Endothelial cell of umbilical vein (primary cell): ENCODE results near the gene NRXN3. TPM values are rescaled to one million over a fixed set of nuclear protein-coding genes. Genes with fewer than 3 reads are reported as not detected.

Source experiments
- BruUV-seq: library from RNA; stranded (reverse); fragments of 400-500 nt; replicated peaks from 2 replicates; lab custom pipeline; 2021; lab: Mats Ljungman, UMichigan
- CTCF ChIA-PET: fragments of 300-600, 350-600 bp; sonication (Branson Sonifier 250); formaldehyde crosslinking; loops from one replicate; lab custom pipeline; 2021; ENCODE audit warnings: antibody characterized with exemption, inconsistent platforms; lab: Charles Lee
- POLR2A ChIA-PET: fragments of 300-600, 350-600 bp; sonication (Branson Sonifier 250); formaldehyde crosslinking; loops from one replicate; lab custom pipeline; 2021; ENCODE audit warnings: antibody characterized with exemption, inconsistent platforms; lab: Charles Lee
- DNase-seq: peaks from one replicate; pipeline ENCODE4 v3.0.0-alpha.2; 2011; ENCODE audit warnings: low read depth, low spot score
- FAIRE-seq: peaks from 2 replicates; lab custom pipeline; 2011; peaks lifted over from hg19 to GRCh38; lab: Jason Lieb, UNC
- H2AFZ ChIP-seq: 2 replicates; pipeline ENCODE4 v1.6.0; 2012; ENCODE audit warnings: low read depth, low read length, control low read depth, inconsistent platforms
- H3K27ac ChIP-seq: 2 replicates; pipeline ENCODE4 v1.5.1; 2011; ENCODE audit warnings: low read depth, mild to moderate bottlenecking, control low read depth, low read length, moderate library complexity; ENCODE audit not compliant: insufficient read depth
- H3K27me3 ChIP-seq, 2 experiments: 2 replicates each; pipeline versions ENCODE4 v1.6.0 to v1.6.1; 2011; ENCODE audit warnings: low read length in 2 of 2, mixed read lengths in 1 of 2; ENCODE audit not compliant: control insufficient read depth in 2 of 2, insufficient read depth in 2 of 2
- H3K36me3 ChIP-seq, 2 experiments: 2 replicates in 1 of 2; 3 replicates in 1 of 2; pipeline ENCODE4 v1.5.1; 2011; ENCODE audit warnings: low read length in 2 of 2, mild to moderate bottlenecking in 1 of 2, moderate library complexity in 1 of 2; ENCODE audit not compliant: control insufficient read depth in 2 of 2, insufficient read depth in 2 of 2; ENCODE audit errors: extremely low read depth in 1 of 2
- H3K4me1 ChIP-seq: 3 replicates; pipeline ENCODE4 v1.5.1; 2011; ENCODE audit warnings: mild to moderate bottlenecking, low read length; ENCODE audit not compliant: control insufficient read depth, insufficient read depth; ENCODE audit errors: extremely low read depth
- H3K4me2 ChIP-seq: 2 replicates; pipeline ENCODE4 v1.6.1; 2011; ENCODE audit warnings: low read length, control low read depth, mixed read lengths; ENCODE audit not compliant: insufficient read depth
- H3K4me3 ChIP-seq, 3 experiments: fragments of 200-600 bp in 1 of 3; sonication (generic), shearing (Covaris generic) in 1 of 3; replicated peaks in 1 of 3; 2 replicates each; pipeline ENCODE4 v1.5.1; 2011 to 2016; ENCODE audit warnings: control low read depth in 3 of 3, low read length in 3 of 3, mild to moderate bottlenecking in 2 of 3, inconsistent platforms in 1 of 3, low read depth in 1 of 3, moderate library complexity in 1 of 3; ENCODE audit not compliant: insufficient read depth in 1 of 3
- H3K79me2 ChIP-seq: 2 replicates; pipeline ENCODE4 v1.6.0; 2012; ENCODE audit warnings: low read length, inconsistent platforms; ENCODE audit not compliant: control insufficient read depth, insufficient read depth
- H3K9ac ChIP-seq: replicated peaks from 2 replicates; pipeline ENCODE3; 2011; ENCODE audit warnings: low read length, control low read depth; ENCODE audit not compliant: insufficient read depth; ENCODE audit errors: extremely low read depth
- H3K9me1 ChIP-seq: replicated peaks from 3 replicates; pipeline ENCODE4 v1.6.0; 2011; ENCODE audit warnings: mild to moderate bottlenecking, low read length; ENCODE audit not compliant: control insufficient read depth, insufficient read depth; ENCODE audit errors: extremely low read depth
- H3K9me3 ChIP-seq: replicated peaks from 2 replicates; pipeline ENCODE4 v1.5.1; 2012; ENCODE audit warnings: low read length, inconsistent platforms; ENCODE audit not compliant: control insufficient read depth, insufficient read depth
- H4K20me1 ChIP-seq: replicated peaks from 2 replicates; pipeline ENCODE3; 2011; ENCODE audit warnings: mild to moderate bottlenecking, low read length; ENCODE audit not compliant: control insufficient read depth, insufficient read depth; ENCODE audit errors: extremely low read depth
- EZH2 ChIP-seq: IDR thresholded peaks from 2 replicates; pipeline ENCODE4 v1.6.1; 2012; ENCODE audit warnings: borderline replicate concordance, low read depth, mild to moderate bottlenecking, moderate library complexity, low read length, inconsistent platforms; ENCODE audit not compliant: severe bottlenecking
- FOS ChIP-seq: IDR thresholded peaks from 2 replicates; pipeline ENCODE4 v1.6.1; 2011; ENCODE audit warnings: mild to moderate bottlenecking, low read length, moderate library complexity, borderline replicate concordance; ENCODE audit not compliant: insufficient read depth
- GATA2 ChIP-seq: IDR thresholded peaks from 2 replicates; pipeline ENCODE4 v1.7.0; 2011; ENCODE audit warnings: low read depth, mild to moderate bottlenecking, moderate library complexity, mixed read lengths, low read length; ENCODE audit not compliant: insufficient read length, insufficient read depth
- JUN ChIP-seq: IDR thresholded peaks from 2 replicates; pipeline ENCODE4 v1.6.1; 2011; ENCODE audit warnings: borderline replicate concordance, low read depth; ENCODE audit not compliant: insufficient read length, insufficient read depth
- MYC ChIP-seq: IDR thresholded peaks from one replicate; pipeline ENCODE4 v1.6.1; 2011; ENCODE audit warnings: mild to moderate bottlenecking, low read depth, low read length
- POLR2A ChIP-seq: IDR thresholded peaks from 2 replicates; pipeline ENCODE4 v1.6.1; 2012; ENCODE audit warnings: low read depth, mild to moderate bottlenecking, control low read depth, low read length
- POLR2AphosphoS5 ChIP-seq: IDR thresholded peaks from 2 replicates; pipeline ENCODE4 v1.6.1; 2012; ENCODE audit warnings: low read depth, mild to moderate bottlenecking, control low read depth, low read length, moderate library complexity; ENCODE audit not compliant: insufficient read depth
- dilution Hi-C: fragments of 300-500 bp; cut with MboI; formaldehyde crosslinking; loops from one replicate; pipeline ENCODE4 v1.15.0; 2019; ENCODE audit warnings: low sequenced_read_pairs; ENCODE audit not compliant: extremely low pct_ligation_motif_present
- intact Hi-C: fragments of 100-400 bp; cut with micrococcal nuclease; formaldehyde crosslinking; loops from one replicate; pipeline ENCODE4 v1.10.0; 2022
- polyA plus RNA-seq, 4 experiments: library from polyadenylated mRNA; depleted of rRNA in 3 of 4; stranded (reverse) in 3 of 4; unstranded in 1 of 4; fragments of >200 nt; gene quantifications; 2 replicates each; pipeline versions ENCODE4 v1.2.1 to v1.2.3, GENCODE V29; 2011 to 2012; ENCODE audit warnings: missing spikeins in 1 of 4
- total RNA-seq: library from RNA; stranded (reverse); gene quantifications from 2 replicates; pipeline ENCODE4 v1.2.3, GENCODE V29; 2021
- TF ChIP-seq, protein P1 (sequence below), 2 donors: IDR thresholded peaks; 1 replicate in 1 of 2; 2 replicates in 1 of 2; pipeline ENCODE4 v1.5.1; 2011; ENCODE audit warnings: low read length in 2 of 2, mild to moderate bottlenecking in 2 of 2, moderate library complexity in 2 of 2, control low read depth in 1 of 2, inconsistent platforms in 1 of 2, low read depth in 1 of 2; ENCODE audit not compliant: insufficient read depth in 1 of 2; ENCODE audit errors: extremely low read depth in 1 of 2
- TF ChIP-seq, protein P2 (sequence below): IDR thresholded peaks from 2 replicates; pipeline ENCODE4 v1.6.1; 2011; ENCODE audit not compliant: insufficient read depth, insufficient read length

The NRXN3 gene
- total and polyA plus RNA-seq, 2 donors (not counting 3 experiments of a cell fraction or from before 2014, with no cell fraction given), result 0.72 to 4.2 TPM

DNA sequence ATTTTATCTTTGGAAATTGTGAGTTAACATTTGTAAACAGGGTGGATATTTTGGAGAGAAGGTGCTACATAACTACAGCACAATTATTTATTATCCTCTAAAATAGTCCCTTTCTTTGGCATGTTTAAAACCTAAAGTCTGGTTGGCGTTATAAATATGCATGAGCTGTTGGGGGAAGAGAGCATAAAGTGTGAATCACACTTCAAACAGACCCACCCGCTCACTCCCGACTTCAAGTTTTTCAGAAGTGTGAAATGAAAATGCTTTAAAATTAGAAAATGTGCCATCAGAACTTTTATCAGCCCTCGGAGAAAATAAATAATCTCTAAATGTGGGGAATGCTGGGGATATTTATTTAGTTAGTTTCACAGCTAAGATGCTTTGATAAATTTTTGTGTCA is 1006.9 kb downstream of the NRXN3 start:
- dilution Hi-C loops, result no loop called here

DNA sequence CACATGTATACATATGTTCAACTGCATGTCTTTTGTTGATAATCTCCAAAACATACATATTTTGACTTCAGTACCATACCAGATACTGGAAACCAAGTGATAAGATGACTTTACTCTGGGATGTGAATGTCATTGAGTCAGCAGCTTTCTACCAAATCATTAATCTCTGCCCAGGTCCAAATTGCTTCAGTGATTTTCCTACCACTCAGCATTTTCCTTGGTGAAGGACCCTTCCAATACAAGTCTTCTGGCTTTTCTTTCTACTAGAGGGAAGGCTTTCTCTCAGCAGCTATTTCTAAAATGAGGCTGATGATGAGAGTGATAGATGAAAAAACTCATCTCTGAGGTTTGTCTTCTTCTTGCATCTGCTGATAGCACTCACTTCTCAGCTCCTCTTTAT is 1008.5 kb downstream of the NRXN3 start:
- CTCF ChIA-PET, result interaction anchor here (1.2 kb wide), 1 partner anchor 245 kb away, joined by 3 read pairs; no protein-coding TSS in a partner anchor

More for the DNA sequence above, 1006.9 kb downstream of the NRXN3 start:
- H4K20me1 ChIP-seq, result no peaks in the 10 kb centered on the region
- no peaks in the 10 kb centered on the region for H3K36me3 ChIP-seq
- BruUV-seq, result no TSS peak
- no peaks in the 10 kb centered on the region for H3K9me3 ChIP-seq
- no peak for TF ChIP-seq GATA2
- TF ChIP-seq MYC, result no peak
- TF ChIP-seq, protein P1, sequence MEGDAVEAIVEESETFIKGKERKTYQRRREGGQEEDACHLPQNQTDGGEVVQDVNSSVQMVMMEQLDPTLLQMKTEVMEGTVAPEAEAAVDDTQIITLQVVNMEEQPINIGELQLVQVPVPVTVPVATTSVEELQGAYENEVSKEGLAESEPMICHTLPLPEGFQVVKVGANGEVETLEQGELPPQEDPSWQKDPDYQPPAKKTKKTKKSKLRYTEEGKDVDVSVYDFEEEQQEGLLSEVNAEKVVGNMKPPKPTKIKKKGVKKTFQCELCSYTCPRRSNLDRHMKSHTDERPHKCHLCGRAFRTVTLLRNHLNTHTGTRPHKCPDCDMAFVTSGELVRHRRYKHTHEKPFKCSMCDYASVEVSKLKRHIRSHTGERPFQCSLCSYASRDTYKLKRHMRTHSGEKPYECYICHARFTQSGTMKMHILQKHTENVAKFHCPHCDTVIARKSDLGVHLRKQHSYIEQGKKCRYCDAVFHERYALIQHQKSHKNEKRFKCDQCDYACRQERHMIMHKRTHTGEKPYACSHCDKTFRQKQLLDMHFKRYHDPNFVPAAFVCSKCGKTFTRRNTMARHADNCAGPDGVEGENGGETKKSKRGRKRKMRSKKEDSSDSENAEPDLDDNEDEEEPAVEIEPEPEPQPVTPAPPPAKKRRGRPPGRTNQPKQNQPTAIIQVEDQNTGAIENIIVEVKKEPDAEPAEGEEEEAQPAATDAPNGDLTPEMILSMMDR (IDR thresholded peaks at IDR 0.05; ENCODE audit: extremely low read depth in 1 of 2, insufficient read depth in 1 of 2, low read depth in 1 of 2, low read length in 2 of 2), result no peak
- TF ChIP-seq POLR2A, result no peak
- TF ChIP-seq, protein P2, sequence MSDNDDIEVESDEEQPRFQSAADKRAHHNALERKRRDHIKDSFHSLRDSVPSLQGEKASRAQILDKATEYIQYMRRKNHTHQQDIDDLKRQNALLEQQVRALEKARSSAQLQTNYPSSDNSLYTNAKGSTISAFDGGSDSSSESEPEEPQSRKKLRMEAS, result no peak
- H3K27ac ChIP-seq, result no peak overlapping the region
- ChIA-PET CTCF (no interaction called here), POLR2A (no interaction called here)
- FAIRE-seq, result no peak
- H3K9me1 ChIP-seq, result no peaks in the 10 kb centered on the region
- no peak overlapping the region for H3K9ac ChIP-seq
- H3K4me2 ChIP-seq, result no peak overlapping the region
- H3K27me3 ChIP-seq, result no peaks in the 10 kb centered on the region
- no peaks in the 10 kb centered on the region for H3K79me2 ChIP-seq
- no peak overlapping the region for H2AFZ ChIP-seq
- no peak for DNase-seq
- intact Hi-C loops, result no loop called here
- H3K4me1 ChIP-seq, result no peaks in the 10 kb centered on the region
- H3K4me3 ChIP-seq, result no peak overlapping the region

More for the DNA sequence above, 1008.5 kb downstream of the NRXN3 start:
- no peak overlapping the region for H3K4me2 ChIP-seq
- H3K9ac ChIP-seq, result no peak overlapping the region
- intact Hi-C loops (no loop called here), dilution Hi-C loops (no loop called here)
- POLR2A ChIA-PET, result no interaction called here
- H3K9me3 ChIP-seq, result no peaks in the 10 kb centered on the region
- H3K27me3 ChIP-seq, result no peaks in the 10 kb centered on the region
- no peaks in the 10 kb centered on the region for H3K36me3 ChIP-seq
- no peaks in the 10 kb centered on the region for H4K20me1 ChIP-seq
- H3K4me1 ChIP-seq, result no peaks in the 10 kb centered on the region
- no peak for DNase-seq
- H3K4me3 ChIP-seq, result no peak overlapping the region
- no peak overlapping the region for H2AFZ ChIP-seq
- no peak for TF ChIP-seq JUN
- TF ChIP-seq, protein P1 (IDR thresholded peaks at IDR 0.05; ENCODE audit: extremely low read depth in 1 of 2, insufficient read depth in 1 of 2, low read depth in 1 of 2, low read length in 2 of 2), result no peak
- TF ChIP-seq MYC, result no peak
- TF ChIP-seq EZH2, result no peak
- no peak for TF ChIP-seq POLR2AphosphoS5
- TF ChIP-seq POLR2A, result no peak
- TF ChIP-seq, protein P2, result no peak
- no peak for TF ChIP-seq GATA2
- TF ChIP-seq FOS, result no peak
- FAIRE-seq, result no peak
- no peaks in the 10 kb centered on the region for H3K79me2 ChIP-seq
- BruUV-seq, result no TSS peak
- H3K27ac ChIP-seq, result no peak overlapping the region
- H3K9me1 ChIP-seq, result no peaks in the 10 kb centered on the region
